Activated CD8-positive, alpha-beta memory T cell treated with anti-CD3 and anti-CD28 coated beads, Interleukin-2, amount 50 U/mL, for 1 hour (primary cell): Measurements from ENCODE around the gene NADK.
"Not testable (repeated sequence)": the region's sequence is repeated elsewhere in the genome, so short reads cannot be mapped to it uniquely, and the experiment has no call there.

Experiments
- DNase-seq: peaks from one replicate; pipeline ENCODE4 v3.0.0-alpha.2; 2020; ENCODE audit errors: extremely low read depth

NADK gene

GRCh38 chr1:1763657-1764621, 14.3 kb downstream of the NADK start:
- no peak for DNase-seq

- no peak for DNase-seq
These were observed 16.5 kb downstream of the NADK start for GRCh38 chr1:1761504-1762376.

- DNase-seq: no peak
These were observed 17.6 kb downstream of the NADK start for GRCh38 chr1:1760715-1761114.

- no peak for DNase-seq
These were observed 18.0 kb downstream of the NADK start for GRCh38 chr1:1760345-1760650.

- no peak for DNase-seq
These were observed 18.6 kb downstream of the NADK start for GRCh38 chr1:1759456-1760344.

- no peak for DNase-seq
These were observed 19.4 kb downstream of the NADK start for GRCh38 chr1:1758692-1759455.

GRCh38 chr1:1758059-1758621, 20.1 kb downstream of the NADK start:
- no peak for DNase-seq

- no peak for DNase-seq
These were observed 20.7 kb downstream of the NADK start for GRCh38 chr1:1757422-1758058.

GRCh38 chr1:1756661-1757421, 21.4 kb downstream of the NADK start:
- DNase-seq: no peak

- DNase-seq: no peak
These were observed 22.4 kb downstream of the NADK start for GRCh38 chr1:1755852-1756251.

- DNase-seq: no peak
These were observed 22.8 kb downstream of the NADK start for GRCh38 chr1:1755426-1755825.

- DNase-seq: no peak
These were observed 24.0 kb downstream of the NADK start for GRCh38 chr1:1754051-1754815.

GRCh38 chr1:1753607-1754005, 24.7 kb downstream of the NADK start:
- no peak for DNase-seq

- no peak for DNase-seq
These were observed 25.3 kb downstream of the NADK start for GRCh38 chr1:1752636-1753606.

- DNase-seq: no peak
These were observed 26.1 kb downstream of the NADK start for GRCh38 chr1:1752190-1752589.

GRCh38 chr1:1749941-1750340, 28.3 kb downstream of the NADK start:
- not testable (repeated sequence) for DNase-seq

GRCh38 chr1:1748686-1749321, 29.5 kb downstream of the NADK start:
- DNase-seq: no peak
